PC-3 (cell line): Measurements from ENCODE around the gene VTI1A.

Experiments used
- CTCF ChIP-seq: fragments of 300-600 bp; sonication (generic); conservative IDR thresholded peaks from 2 replicates; pipeline ENCODE4 v1.5.1; 2017; ENCODE audit warnings: antibody characterized with exemption, low read depth, mild to moderate bottlenecking, low read length
- EZH2 ChIP-seq: fragments of 300-600 bp; sonication (generic); IDR thresholded peaks from one replicate; pipeline ENCODE4 v1.6.1; 2017; ENCODE audit warnings: antibody characterized with exemption, mild to moderate bottlenecking, low read length; ENCODE audit not compliant: unreplicated experiment

GRCh38 chr10:112593023-112593422, 146.0 kb downstream of the VTI1A start:
- TF ChIP-seq CTCF (no peak), EZH2 (no peak)
